GM18868 (cell line): Measurements from ENCODE around the gene PTPRN2.
"Not testable (repeated sequence)": the region's sequence is repeated elsewhere in the genome, so short reads cannot be mapped to it uniquely, and the experiment has no call there.

Experiments used
- ATAC-seq: cut with Tn5 transposase; IDR thresholded peaks from one replicate; pipeline ENCODE4 v1.9.1; 2021; ENCODE audit warnings: mild to moderate bottlenecking, moderate library complexity; ENCODE audit not compliant: unreplicated experiment

The PTPRN2 gene

GRCh38 chr7:158315326-158315725 is 272.3 kb downstream of the PTPRN2 start:
- no peak for ATAC-seq

GRCh38 chr7:158314394-158314793 is 273.2 kb downstream of the PTPRN2 start:
- no peak for ATAC-seq

GRCh38 chr7:158313931-158314330 is 273.7 kb downstream of the PTPRN2 start:
- ATAC-seq: no peak

GRCh38 chr7:158312789-158313188 is 274.8 kb downstream of the PTPRN2 start:
- no peak for ATAC-seq

- ATAC-seq: no peak
Observed at GRCh38 chr7:158311791-158312190, 275.8 kb downstream of the PTPRN2 start.

- ATAC-seq: no peak
Observed at GRCh38 chr7:158310924-158311666, 276.5 kb downstream of the PTPRN2 start.

- ATAC-seq: no peak
Observed at GRCh38 chr7:158309868-158310763, 277.5 kb downstream of the PTPRN2 start.

- ATAC-seq: no peak
Observed at GRCh38 chr7:158308001-158308400, 279.6 kb downstream of the PTPRN2 start.

GRCh38 chr7:158304072-158304471 is 283.6 kb downstream of the PTPRN2 start:
- ATAC-seq: not testable (repeated sequence)

GRCh38 chr7:158303121-158303520 is 284.5 kb downstream of the PTPRN2 start:
- ATAC-seq: no peak

GRCh38 chr7:158302274-158303070 is 285.2 kb downstream of the PTPRN2 start:
- no peak for ATAC-seq

- no peak for ATAC-seq
Observed at GRCh38 chr7:158301207-158301606, 286.4 kb downstream of the PTPRN2 start.

- no peak for ATAC-seq
Observed at GRCh38 chr7:158300427-158300826, 287.2 kb downstream of the PTPRN2 start.

- ATAC-seq: no peak
Observed at GRCh38 chr7:158299607-158300006, 288.0 kb downstream of the PTPRN2 start.

- no peak for ATAC-seq
Observed at GRCh38 chr7:158296798-158297104, 290.9 kb downstream of the PTPRN2 start.

- ATAC-seq: no peak
Observed at GRCh38 chr7:158295966-158296797, 291.4 kb downstream of the PTPRN2 start.

- not testable (repeated sequence) for ATAC-seq
Observed at GRCh38 chr7:158294468-158295215, 293.0 kb downstream of the PTPRN2 start.

- no peak for ATAC-seq
Observed at GRCh38 chr7:158292948-158293347, 294.7 kb downstream of the PTPRN2 start.

GRCh38 chr7:158291998-158292397 is 295.6 kb downstream of the PTPRN2 start:
- no peak for ATAC-seq
